Measurements from ENCODE around the gene TMEM253. TPM values are rescaled to one million over a fixed set of nuclear protein-coding genes. Genes with fewer than 3 reads are reported as not detected.

The TMEM253 gene
- total RNA-seq, 1 donor from 2014 or later: not detected

DNA sequence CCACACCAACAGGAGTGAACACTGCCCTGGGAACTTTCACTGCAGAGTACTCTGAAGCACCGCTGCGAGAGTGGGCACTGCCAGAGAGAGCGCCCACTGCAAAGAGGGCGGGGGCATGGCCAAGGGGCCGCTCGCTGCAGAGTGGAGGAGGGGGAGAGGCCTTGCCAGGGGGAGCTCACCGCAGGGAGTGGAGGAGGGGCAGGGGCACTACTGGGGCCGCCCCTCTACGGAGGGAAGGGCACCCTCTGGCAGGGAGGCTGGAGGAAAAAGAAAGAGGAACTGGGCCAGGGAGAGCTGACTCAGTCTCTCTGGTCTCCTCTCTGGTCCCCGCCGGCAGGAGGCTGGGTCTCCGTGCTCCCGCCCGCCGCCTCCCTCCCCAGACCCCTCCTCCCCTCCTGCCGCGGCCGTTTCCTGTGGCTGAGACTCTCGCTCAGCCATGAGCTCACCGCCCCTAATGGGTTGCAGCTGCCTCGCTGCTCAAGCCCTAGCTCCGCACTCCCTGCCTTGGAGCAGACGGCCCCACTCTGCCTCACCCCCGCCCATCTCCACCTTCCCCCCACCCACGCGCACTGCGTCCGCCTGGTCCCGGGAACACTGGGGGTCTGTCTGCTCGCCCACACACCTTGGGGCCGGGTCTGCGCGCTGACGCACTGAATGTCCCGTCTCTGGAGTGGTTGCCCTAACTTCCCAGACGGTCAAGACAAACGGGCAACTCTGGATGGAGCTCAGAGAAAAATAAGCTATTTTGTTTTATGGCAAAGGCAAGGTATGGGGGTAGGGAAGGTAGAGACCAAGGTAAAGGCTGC is 29.4 kb upstream of the TMEM253 start:
- peak; percentile 98 for DNase-seq

DNA sequence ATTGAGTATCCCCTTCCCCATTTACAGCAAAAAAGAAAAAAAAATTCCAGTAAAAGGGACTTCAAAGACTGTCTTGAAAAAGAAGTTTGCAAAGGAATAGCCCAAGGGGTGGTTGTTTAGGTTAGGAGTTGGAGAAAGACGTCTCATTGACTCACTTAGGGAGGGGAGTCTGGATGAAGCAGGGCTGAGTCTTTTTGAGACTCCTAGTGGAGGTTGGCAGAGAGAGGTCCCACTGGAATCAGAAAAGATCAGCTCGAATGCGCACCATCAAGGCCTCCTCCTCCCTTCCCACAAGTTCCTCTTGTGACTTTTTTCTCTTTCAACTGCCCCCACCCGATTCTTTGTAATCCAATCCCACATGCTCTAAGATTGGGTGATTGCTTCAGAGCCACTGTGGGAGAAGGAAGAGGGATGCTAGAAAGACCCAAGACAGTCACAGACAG is 28.8 kb upstream of the TMEM253 start:
- peak; percentile 70 for DNase-seq

DNA sequence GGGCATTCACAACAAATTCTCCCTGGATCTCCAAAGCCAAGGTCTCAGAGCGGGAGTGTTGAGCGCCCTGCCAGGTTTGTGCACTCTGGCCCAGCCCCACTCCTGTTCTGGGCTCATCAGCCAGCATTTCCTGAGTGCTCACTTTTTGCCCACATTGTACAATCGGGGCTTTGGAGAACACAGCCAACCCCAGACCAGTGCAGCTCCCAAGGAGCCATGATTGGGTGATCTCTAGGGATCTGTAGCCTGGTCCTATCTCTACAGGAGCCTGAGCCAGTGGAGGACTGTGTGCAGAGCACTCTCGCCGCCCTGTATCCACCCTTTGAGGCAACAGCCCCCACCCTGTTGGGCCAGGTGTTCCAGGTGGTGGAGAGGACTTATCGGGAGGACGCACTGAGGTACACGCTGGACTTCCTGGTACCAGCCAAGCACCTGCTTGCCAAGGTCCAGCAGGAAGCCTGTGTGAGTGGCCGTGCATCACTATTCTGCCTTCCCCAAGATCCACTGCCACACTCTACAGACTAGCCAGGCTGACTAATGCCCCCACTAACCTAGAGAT is 28.0 kb upstream of the TMEM253 start:
- DNase-seq: no peak

DNA sequence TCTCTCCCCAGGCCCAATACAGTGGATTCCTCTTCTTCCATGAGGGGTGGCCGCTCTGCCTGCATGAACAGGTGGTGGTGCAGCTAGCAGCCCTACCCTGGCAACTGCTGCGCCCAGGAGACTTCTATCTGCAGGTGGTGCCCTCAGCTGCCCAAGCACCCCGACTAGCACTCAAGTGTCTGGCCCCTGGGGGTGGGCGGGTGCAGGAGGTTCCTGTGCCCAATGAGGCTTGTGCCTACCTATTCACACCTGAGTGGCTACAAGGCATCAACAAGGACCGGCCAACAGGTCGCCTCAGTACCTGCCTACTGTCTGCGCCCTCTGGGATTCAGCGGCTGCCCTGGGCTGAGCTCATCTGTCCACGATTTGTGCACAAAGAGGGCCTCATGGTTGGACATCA is 26.9 kb upstream of the TMEM253 start:
- DNase-seq: no peak

DNA sequence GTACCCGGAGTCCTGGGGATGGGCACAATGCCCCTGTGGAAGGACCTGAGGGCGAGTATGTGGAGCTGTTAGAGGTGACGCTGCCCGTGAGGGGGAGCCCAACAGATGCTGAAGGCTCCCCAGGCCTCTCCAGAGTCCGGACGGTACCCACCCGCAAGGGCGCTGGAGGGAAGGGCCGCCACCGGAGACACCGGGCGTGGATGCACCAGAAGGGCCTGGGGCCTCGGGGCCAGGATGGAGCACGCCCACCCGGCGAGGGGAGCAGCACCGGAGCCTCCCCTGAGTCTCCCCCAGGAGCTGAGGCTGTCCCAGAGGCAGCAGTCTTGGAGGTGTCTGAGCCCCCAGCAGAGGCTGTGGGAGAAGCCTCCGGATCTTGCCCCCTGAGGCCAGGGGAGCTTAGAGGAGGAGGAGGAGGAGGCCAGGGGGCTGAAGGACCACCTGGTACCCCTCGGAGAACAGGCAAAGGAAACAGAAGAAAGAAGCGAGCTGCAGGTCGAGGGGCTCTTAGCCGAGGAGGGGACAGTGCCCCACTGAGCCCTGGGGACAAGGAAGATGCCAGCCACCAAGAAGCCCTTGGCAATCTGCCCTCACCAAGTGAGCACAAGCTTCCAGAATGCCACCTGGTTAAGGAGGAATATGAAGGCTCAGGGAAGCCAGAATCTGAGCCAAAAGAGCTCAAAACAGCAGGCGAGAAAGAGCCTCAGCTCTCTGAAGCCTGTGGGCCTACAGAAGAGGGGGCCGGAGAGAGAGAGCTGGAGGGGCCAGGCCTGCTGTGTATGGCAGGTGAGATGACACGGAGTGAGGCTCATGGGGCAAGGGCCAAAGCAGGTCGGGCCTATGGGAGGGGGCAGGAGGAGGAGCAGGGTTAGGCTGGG is 26.2 kb upstream of the TMEM253 start:
- DNase-seq: no peak

DNA sequence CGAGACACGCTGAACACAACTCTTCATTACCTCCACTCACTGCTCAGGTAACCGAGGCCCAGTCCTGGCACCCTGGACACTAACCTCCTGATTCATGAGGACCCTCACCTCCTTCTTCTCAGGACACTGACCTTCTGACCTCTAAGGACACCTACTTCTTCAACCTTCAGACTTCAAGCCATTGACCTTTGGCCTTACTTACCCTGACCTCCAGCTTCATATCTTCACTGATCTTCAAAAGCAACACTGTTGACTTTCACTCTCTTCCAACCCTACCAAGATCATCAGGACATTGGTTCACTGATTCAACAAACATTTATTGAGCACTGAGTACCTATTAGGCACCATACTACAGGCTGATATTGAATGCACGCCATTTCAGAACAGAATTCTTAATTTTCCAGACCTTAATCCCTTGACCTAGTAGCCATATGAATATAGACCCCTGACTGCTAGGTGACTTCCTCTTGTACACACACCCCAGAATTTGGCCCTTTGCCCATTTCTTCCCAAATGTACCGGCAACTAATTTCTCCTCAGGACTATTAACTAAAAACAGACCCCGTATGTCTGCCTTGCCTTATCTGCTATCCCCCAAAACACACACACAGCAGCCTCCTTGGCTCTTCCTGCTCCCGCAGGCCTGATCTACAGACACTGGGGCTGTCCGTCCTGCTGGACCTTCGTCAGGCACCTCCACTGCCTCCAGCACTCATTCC is 25.0 kb upstream of the TMEM253 start:
- DNase-seq: no peak

DNA sequence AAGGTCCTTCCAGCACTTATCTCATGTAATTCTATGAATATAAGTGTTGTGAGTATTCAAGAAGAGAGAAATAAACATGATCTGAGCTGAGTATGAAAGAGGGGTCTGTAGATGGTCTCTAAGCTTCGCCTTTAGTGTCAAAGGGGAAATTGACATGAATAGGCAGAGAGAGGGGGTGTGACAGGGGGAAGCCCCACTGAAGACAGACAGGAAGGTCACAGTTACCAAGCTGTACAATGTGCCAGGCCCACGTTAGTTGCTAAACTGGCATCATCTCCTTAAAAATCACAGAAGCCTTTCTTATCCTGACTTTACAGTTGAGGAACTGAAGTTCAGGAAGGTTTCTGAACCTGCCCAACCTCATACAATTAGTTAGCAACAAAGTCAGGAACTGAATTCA is 23.2 kb upstream of the TMEM253 start:
- no peak for DNase-seq

DNA sequence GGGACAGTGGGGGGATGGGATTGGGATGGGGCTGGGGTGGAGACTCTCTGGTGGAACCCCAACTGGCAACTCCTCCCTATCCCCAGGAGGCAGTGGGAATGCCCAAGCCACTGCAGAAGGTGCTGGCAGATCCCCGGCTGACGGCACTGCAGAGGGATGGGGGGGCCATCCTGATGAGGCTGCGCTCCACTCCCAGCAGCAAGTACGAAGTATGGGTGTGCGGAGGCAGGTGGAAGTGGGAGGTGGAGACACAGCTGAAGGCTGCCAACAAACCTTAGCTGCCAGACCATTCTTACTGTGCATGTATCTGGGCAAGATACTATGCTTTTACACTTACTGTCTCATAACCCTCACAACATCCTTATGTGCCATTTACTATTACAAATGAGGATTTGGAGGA is 22.6 kb upstream of the TMEM253 start:
- DNase-seq: no peak

DNA sequence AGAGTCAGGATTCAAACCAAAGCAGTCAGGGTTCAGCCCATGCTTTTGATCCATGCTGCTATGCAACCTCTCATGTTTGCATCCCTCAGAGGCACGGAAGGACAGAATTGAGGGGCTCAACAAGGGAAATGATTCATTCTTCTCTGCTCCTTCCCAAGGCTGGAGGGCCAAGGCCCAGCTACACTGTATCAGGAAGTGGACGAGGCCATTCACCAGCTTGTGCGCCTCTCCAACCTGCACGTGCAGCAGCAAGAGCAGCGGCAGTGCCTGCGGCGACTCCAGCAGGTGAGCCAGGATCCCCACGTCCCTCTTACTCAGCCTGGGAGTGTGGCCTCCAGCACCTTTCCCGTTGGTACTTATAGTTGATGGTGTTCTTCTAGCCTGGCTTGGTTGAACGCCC is 22.1 kb upstream of the TMEM253 start:
- DNase-seq: no peak

DNA sequence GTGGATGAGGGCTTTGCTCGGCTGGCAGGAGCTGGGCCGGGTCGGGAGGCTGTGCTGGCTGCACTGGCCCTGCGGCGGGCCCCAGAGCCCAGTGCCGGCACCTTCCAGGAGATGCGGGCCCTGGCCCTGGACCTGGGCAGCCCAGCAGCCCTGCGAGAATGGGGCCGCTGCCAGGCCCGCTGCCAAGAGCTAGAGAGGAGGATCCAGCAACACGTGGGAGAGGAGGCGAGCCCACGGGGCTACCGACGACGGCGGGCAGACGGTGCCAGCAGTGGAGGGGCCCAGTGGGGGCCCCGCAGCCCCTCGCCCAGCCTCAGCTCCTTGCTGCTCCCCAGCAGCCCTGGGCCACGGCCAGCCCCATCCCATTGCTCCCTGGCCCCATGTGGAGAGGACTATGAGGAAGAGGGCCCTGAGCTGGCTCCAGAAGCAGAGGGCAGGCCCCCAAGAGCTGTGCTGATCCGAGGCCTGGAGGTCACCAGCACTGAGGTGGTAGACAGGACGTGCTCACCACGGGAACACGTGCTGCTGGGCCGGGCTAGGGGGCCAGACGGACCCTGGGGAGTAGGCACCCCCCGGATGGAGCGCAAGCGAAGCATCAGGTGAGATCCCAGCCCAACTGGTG is 19.2 kb upstream of the TMEM253 start:
- DNase-seq: no peak

DNA sequence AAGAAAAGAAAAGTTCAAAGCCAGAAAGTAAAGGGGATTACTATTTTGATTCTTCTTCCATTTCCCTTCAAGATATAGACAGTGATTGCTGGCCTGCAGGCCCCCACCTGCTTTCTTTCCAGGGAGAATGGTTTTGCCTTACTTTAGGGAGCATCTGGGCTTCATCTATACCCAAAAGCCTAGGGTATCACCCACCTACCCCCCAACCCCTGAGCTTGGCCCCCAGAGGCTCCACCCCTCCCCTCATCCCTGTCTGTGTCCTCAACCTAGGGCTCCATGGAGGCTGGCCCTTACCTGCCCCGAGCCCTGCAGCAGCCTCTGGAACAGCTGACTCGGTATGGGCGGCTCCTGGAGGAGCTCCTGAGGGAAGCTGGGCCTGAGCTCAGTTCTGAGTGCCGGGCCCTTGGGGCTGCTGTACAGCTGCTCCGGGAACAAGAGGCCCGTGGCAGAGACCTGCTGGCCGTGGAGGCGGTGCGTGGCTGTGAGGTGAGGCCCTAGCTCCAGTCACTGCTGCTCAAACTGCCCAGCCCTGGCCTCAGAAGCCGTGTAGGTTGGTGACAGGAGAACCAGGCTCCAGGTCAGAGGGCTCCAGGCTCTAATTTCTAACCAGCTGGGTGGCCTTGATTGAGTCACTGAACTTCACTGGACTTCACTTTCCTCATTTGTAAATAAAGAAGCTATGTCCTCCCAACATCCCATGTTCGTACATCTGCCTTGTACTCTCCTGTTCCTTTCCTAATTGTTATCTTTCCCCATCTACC is 17.1 kb upstream of the TMEM253 start:
- DNase-seq: no peak

DNA sequence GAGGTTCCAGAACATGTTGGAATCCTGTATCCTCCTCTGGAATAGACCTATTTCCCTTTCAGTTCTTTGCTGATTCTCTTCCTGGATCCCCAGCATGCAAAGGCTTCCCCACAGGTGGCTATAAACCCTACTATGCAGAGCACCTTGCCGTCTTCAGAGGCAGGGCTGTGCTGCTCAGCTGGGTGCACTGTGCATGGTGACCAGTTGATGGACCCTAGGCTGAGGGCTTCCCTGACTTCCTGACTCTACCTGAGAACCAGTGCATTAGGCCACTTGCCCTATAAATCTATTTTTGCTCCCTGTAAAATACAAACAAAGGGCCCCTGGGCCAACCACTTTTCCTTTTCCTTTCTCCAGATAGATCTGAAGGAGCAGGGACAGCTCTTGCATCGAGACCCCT is 16.5 kb upstream of the TMEM253 start:
- no peak for DNase-seq

DNA sequence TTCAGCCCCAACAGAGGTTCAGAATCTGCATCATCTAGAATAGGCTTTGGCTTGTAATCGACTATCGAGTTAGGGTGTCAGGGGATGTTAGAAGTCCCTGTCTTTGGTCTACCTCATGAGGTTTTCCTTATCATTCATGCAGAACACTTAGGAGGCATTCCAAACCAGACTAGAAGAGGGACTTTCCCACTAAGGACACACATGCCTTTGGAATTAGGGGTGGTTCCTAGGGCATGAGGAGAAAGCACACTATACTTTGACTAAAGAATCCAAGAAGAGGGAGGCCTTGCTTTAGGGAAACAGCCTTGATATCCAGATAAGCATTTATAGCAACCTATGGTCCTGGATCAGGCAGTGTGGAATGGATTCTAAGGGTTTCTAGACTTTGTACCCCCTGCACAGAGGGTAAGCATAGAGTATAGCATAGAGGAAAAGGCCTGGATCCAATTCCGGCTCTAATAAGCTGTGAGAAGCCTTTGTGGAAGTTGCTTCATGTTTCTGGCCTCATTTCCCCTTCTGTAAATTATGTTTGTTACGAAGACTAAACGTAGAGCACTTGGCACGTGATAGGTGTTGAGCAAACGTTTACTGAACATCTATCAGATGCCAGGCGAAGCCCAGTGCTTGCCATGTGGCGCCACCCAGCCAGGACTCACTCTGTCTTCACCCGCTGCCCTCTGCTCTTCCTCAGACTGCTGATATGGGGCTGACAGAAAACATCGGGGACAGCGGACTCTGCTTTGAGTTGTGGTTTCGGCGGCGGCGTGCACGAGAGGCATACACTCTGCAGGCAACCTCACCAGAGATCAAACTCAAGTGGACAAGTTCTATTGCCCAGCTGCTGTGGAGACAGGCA is 15.6 kb upstream of the TMEM253 start:
- DNase-seq: no peak

DNA sequence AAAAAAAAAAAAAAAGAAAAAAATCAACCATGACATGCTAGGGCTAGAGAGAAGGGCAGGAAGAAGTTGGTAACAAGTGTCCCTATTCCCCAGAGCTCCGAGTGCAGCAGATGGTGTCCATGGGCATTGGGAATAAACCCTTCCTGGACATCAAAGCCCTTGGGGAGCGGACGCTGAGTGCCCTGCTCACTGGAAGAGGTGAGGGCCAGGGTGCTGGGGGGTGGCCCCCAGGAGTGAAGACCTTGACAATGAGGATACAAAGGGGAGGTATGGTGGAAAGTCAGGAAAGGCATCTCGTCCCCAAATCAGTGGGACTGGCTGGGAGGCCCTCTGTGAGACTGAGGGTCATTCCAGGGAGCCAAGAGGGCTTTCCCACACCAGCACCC is 14.0 kb upstream of the TMEM253 start:
- DNase-seq: no peak

DNA sequence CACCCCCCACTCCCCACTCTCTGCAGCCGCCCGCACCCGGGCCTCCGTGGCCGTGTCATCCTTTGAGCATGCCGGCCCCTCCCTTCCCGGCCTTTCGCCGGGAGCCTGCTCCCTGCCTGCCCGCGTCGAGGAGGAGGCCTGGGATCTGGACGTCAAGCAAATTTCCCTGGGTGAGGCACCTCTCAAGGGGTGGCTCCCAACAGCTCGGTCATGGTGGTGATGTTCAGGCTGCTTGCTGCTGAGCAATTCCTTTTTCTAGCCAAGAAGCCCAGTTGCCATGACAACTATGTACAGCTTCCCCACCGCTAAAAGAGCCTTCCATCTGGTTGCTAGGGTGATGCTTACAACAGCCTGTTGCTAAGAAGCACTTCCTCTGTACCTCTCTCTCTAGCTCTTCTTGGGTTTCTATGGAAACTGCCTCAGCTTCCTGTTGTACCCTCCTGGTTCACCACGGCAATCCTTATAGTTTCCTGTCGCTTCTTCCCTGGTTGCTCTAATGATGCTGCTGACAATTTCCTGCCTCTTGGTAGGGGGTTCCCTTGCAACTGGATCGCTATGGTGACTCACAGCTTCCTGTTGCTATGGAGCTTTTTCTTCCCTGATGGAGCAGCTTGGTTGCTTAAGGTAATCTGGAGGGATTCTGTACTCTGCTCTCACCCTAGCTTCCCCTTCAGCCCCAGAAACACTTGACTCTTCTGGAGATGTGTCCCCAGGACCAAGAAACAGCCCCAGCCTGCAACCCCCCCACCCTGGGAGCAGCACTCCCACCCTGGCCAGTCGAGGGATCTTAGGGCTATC is 13.4 kb upstream of the TMEM253 start:
- DNase-seq: peak; percentile 71

DNA sequence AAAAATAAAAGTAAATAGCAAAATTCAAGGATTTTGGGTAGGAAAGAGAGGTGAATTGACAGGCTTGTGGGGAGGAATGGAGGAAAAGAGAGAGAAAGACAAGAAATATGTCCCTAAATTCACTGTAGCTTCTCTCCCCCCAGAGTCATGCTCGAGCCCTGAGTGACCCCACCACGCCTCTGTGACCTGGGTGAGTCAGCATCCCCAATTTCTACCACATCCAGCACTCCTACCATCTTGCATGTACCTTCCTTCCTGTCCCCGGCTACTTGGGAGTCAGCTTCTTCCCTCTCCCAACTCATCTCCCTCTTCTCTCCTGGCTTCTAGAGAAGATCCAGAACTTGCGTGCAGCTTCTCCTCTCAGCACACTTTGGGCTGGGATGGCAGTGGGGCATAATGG is 12.2 kb upstream of the TMEM253 start:
- no peak for DNase-seq

DNA sequence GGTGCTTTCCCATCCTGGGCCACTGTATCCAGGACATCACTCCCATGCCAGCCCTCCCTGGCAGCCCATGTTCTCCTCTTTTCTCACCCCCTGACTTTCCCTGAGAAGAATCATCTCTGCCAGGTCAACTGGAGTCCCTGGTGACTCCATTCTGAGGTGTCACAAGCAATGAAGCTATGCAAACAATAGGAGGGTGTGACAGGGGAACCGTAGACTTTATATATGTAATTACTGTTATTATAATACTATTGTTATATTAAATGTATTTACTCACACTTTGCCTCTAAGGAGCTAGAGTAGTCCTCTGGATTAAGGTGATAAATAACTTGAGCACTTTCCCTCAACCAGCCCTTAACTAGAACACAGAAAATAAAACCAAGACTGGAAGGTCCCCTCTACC is 11.6 kb upstream of the TMEM253 start:
- no peak for DNase-seq

DNA sequence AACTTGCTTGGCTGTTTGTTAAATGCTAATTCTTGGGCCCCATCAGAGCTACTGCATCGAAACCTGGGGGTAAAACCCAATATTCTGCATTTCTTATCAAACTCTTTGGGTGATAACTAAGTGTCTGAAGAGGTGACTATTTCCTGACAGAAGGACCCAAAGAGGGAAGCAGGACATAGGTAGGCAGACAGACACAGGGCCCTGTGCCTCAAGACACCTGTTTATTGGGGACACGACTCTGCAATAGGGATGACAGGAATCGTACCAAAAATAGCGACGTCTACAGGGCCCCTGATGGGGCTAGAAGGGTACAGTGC is 11.0 kb upstream of the TMEM253 start:
- no peak for DNase-seq

DNA sequence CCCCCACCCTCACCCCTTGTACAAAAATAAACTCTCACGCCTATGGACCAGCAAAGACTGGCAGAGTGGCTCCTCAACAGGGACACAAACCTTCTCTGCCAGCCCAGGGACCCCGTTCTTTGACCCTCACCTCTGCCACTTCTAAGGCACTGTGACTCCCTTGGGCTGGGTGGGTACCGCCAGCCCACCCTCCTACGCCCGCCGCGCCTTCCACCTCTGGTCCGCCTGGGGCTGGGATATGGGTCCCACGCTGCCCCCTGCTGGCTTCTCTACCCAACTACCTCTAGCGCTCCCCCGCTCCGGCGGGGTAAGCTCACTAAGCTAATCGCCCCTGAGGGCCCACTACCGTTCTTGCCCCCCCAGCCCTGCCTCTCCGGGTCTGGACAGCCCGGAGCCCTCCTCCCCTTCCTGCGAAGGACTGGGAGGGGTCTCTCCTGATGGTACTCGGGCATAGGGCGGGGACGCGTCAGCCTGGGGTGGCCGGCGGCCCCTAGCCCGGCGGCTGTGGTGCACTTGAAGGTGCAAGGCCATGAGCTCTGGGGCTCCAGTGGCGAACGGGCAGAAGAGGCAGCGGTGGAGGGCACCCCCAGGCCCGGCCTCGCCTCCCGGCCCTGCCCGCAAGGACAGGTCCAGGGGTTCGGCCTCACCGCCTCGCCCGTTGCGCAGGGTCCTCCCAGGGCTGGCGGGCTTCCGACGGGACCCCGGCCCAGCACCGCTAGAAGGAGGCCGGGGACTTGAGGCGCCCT is 10.5 kb upstream of the TMEM253 start:
- no peak for DNase-seq
